IMR-90 (cell line): Measurements from ENCODE around the gene UNC50. TPM values are rescaled to one million over a fixed set of nuclear protein-coding genes. Genes with fewer than 3 reads are reported as not detected.

Source experiments
- ATAC-seq: fragments of 200-7000 bp; cut with Tn5 transposase; 2 replicates; pipeline ENCODE4 v1.9.1; 2020; ENCODE audit warnings: low read depth, mild to moderate bottlenecking, moderate library complexity
- BruUV-seq: library from RNA; stranded (reverse); fragments of 400-500 nt; replicated peaks from 2 replicates; lab custom pipeline; 2021; lab: Mats Ljungman, UMichigan
- CTCF ChIA-PET: fragments of 300-600 bp; formaldehyde crosslinking; extraction: SDS; loops from one replicate; lab custom pipeline; 2021; ENCODE audit warnings: antibody characterized with exemption; lab: Yijun Ruan, JAX
- POLR2A ChIA-PET: fragments of 300-600 bp; sonication (Branson Sonifier 250); formaldehyde crosslinking; loops from one replicate; lab custom pipeline; 2022; ENCODE audit warnings: antibody characterized with exemption; ENCODE audit not compliant: unreplicated experiment; lab: Charles Lee
- DNase-seq: peaks from one replicate; pipeline ENCODE4 v3.0.0; 2013
- H2AFZ ChIP-seq: replicated peaks from 2 replicates; pipeline ENCODE3; 2013; ENCODE audit warnings: low read length, mild to moderate bottlenecking; ENCODE audit not compliant: poor library complexity
- H2AK5ac ChIP-seq: 2 replicates; pipeline ENCODE4 v1.6.1; 2013; ENCODE audit warnings: low read depth, low read length, inconsistent platforms
- H2AK9ac ChIP-seq: replicated peaks from 2 replicates; pipeline ENCODE3; 2013; ENCODE audit warnings: mild to moderate bottlenecking, low read depth, low read length, moderate library complexity; ENCODE audit not compliant: poor library complexity
- H2BK120ac ChIP-seq: 2 replicates; pipeline ENCODE4 v1.6.1; 2013; ENCODE audit warnings: low read depth, low read length, inconsistent platforms
- H2BK15ac ChIP-seq: 3 replicates; pipeline ENCODE4 v1.6.1; 2013; ENCODE audit warnings: low read depth, low read length, inconsistent platforms
- H2BK20ac ChIP-seq: 2 replicates; pipeline ENCODE4 v1.6.1; 2013; ENCODE audit warnings: low read depth, mild to moderate bottlenecking, inconsistent platforms, low read length, moderate library complexity
- H2BK5ac ChIP-seq: 2 replicates; pipeline ENCODE4 v1.6.1; 2013; ENCODE audit warnings: mild to moderate bottlenecking, low read depth, low read length, inconsistent platforms; ENCODE audit not compliant: poor library complexity, severe bottlenecking
- H3K14ac ChIP-seq: replicated peaks from 2 replicates; pipeline ENCODE4 v1.6.1; 2013; ENCODE audit warnings: low read depth, low read length, inconsistent platforms
- H3K18ac ChIP-seq: 2 replicates; pipeline ENCODE4 v1.6.1; 2013; ENCODE audit warnings: low read depth, low read length, control low read depth
- H3K23ac ChIP-seq: 2 replicates; pipeline ENCODE4 v1.6.1; 2013; ENCODE audit warnings: low read depth, low read length, inconsistent platforms
- H3K27ac ChIP-seq: 2 replicates; pipeline ENCODE4 v1.5.1; 2013; ENCODE audit warnings: mild to moderate bottlenecking, control low read depth, low read length; ENCODE audit not compliant: insufficient read depth
- H3K27me3 ChIP-seq: 2 replicates; pipeline ENCODE4 v1.6.1; 2013; ENCODE audit warnings: low read length; ENCODE audit not compliant: control insufficient read depth, insufficient read depth
- H3K36me3 ChIP-seq: 2 replicates; pipeline ENCODE4 v1.6.1; 2013; ENCODE audit warnings: low read length, mixed read lengths; ENCODE audit not compliant: control insufficient read depth, insufficient read depth
- H3K4ac ChIP-seq: 2 replicates; pipeline ENCODE4 v1.6.1; 2013; ENCODE audit warnings: low read depth, low read length, inconsistent platforms
- H3K4me1 ChIP-seq: 2 replicates; pipeline ENCODE4 v1.6.1; 2013; ENCODE audit warnings: low read length, mixed read lengths; ENCODE audit not compliant: control insufficient read depth, insufficient read depth
- H3K4me2 ChIP-seq: 2 replicates; pipeline ENCODE4 v1.6.1; 2013; ENCODE audit warnings: low read depth, mild to moderate bottlenecking, control low read depth, low read length, moderate library complexity
- H3K4me3 ChIP-seq: 2 replicates; pipeline ENCODE4 v1.5.1; 2013; ENCODE audit warnings: low read depth, mild to moderate bottlenecking, control low read depth, low read length, moderate library complexity; ENCODE audit not compliant: insufficient read depth
- H3K56ac ChIP-seq: 2 replicates; pipeline ENCODE4 v1.6.1; 2013; ENCODE audit warnings: low read length, inconsistent platforms; ENCODE audit not compliant: insufficient read depth; ENCODE audit errors: extremely low read depth
- H3K79me1 ChIP-seq, 2 experiments: 2 replicates each; pipeline ENCODE4 v1.6.1; 2013; ENCODE audit warnings: low read length in 2 of 2, inconsistent platforms in 1 of 2, low read depth in 1 of 2
- H3K9ac ChIP-seq: 2 replicates; pipeline ENCODE4 v1.6.1; 2013; ENCODE audit warnings: low read depth, low read length, control low read depth
- H3K9me1 ChIP-seq: 2 replicates; pipeline ENCODE4 v1.6.1; 2013; ENCODE audit warnings: low read length, inconsistent platforms; ENCODE audit not compliant: insufficient read depth
- H3K9me3 ChIP-seq: 2 replicates; pipeline ENCODE4 v1.6.1; 2013; ENCODE audit warnings: low read length; ENCODE audit not compliant: control insufficient read depth, insufficient read depth
- H4K20me1 ChIP-seq: 2 replicates; pipeline ENCODE4 v1.6.1; 2013; ENCODE audit warnings: low read length, inconsistent platforms; ENCODE audit not compliant: insufficient read depth
- H4K5ac ChIP-seq: 2 replicates; pipeline ENCODE4 v1.6.1; 2013; ENCODE audit warnings: mild to moderate bottlenecking, low read depth, low read length, control low read depth
- H4K8ac ChIP-seq, 2 experiments: 2 replicates each; pipeline ENCODE4 v1.6.1; 2013; ENCODE audit warnings: low read depth in 2 of 2, low read length in 2 of 2, control low read depth in 1 of 2, inconsistent platforms in 1 of 2
- H4K91ac ChIP-seq: 2 replicates; pipeline ENCODE4 v1.6.1; 2013; ENCODE audit warnings: low read depth, low read length, inconsistent platforms; ENCODE audit not compliant: insufficient read depth
- CHD1 ChIP-seq: IDR thresholded peaks from 2 replicates; pipeline ENCODE4 v1.6.1; 2012; ENCODE audit warnings: low read depth, low read length, improper control_type of control experiment
- CTCF ChIP-seq: conservative IDR thresholded peaks from 2 replicates; pipeline ENCODE4 v1.5.1; 2012; ENCODE audit warnings: mild to moderate bottlenecking, low read depth, low read length, improper control_type of control experiment
- ELK1 ChIP-seq: fragments of 150-350 bp; IDR thresholded peaks from 2 replicates; pipeline ENCODE4 v1.6.1; 2016; ENCODE audit warnings: low read depth, mild to moderate bottlenecking, low read length, moderate library complexity, borderline replicate concordance
- MAFK ChIP-seq: IDR thresholded peaks from 2 replicates; pipeline ENCODE4 v1.6.1; 2012; ENCODE audit warnings: low read depth, low read length, improper control_type of control experiment
- POLR2A ChIP-seq: IDR thresholded peaks from 2 replicates; pipeline ENCODE4 v1.6.1; 2012; ENCODE audit warnings: mild to moderate bottlenecking, low read depth, low read length
- RAD21 ChIP-seq: IDR thresholded peaks from 2 replicates; pipeline ENCODE4 v1.6.1; 2012; ENCODE audit warnings: low read length, improper control_type of control experiment
- RCOR1 ChIP-seq: IDR thresholded peaks from 2 replicates; pipeline ENCODE4 v1.6.1; 2012; ENCODE audit warnings: mild to moderate bottlenecking, low read length, improper control_type of control experiment; ENCODE audit not compliant: insufficient replicate concordance
- SMC3 ChIP-seq: fragments of 150-350 bp; IDR thresholded peaks from 2 replicates; pipeline ENCODE4 v1.6.1; 2016; ENCODE audit warnings: low read depth, mild to moderate bottlenecking, antibody characterized with exemption, low read length, moderate library complexity
- WGBS, 2 experiments: methylation state at CpG; one replicate each; pipeline versions ENCODE4 v1.1.5 to v1.1.7; 2013; ENCODE audit warnings: missing lambda C conversion rate in 2 of 2; ENCODE audit not compliant: insufficient read length in 1 of 2; ENCODE audit errors: extremely low coverage in 2 of 2; 5-methylcytosine and 5-hydroxymethylcytosine counted together
- dilution Hi-C: fragments of 300-500 bp; cut with HindIII; formaldehyde crosslinking; loops from one replicate; pipeline ENCODE4 v1.14.3; 2018; ENCODE audit warnings: low sequenced_read_pairs; ENCODE audit not compliant: unreplicated experiment
- in situ Hi-C: fragments of 300-500 bp; cut with MboI; formaldehyde crosslinking; loops from 3 replicates; pipeline ENCODE4 v1.14.3; 2019; ENCODE audit warnings: low sequenced_read_pairs, inconsistent platforms, mixed read lengths
- intact Hi-C: fragments of 100-400 bp; cut with micrococcal nuclease; formaldehyde crosslinking; loops from 2 replicates; pipeline ENCODE4 v1.10.0; 2022
- polyA plus RNA-seq, 3 experiments: library from polyadenylated mRNA; depleted of rRNA; stranded (reverse); fragments of >200 nt; gene quantifications; 2 replicates each; pipeline ENCODE4 v1.2.3, GENCODE V29; 2012; ENCODE audit warnings: low replicate concordance in 1 of 3
- total RNA-seq: library from RNA; depleted of rRNA; stranded (reverse); fragments of >200 nt; gene quantifications from 2 replicates; pipeline ENCODE4 v1.2.3, GENCODE V29; 2012

The UNC50 gene
- total and polyA plus RNA-seq, 2 of the 4 experiments (the other 2 are of a cell fraction), result 18.3 to 34.1 TPM

DNA sequence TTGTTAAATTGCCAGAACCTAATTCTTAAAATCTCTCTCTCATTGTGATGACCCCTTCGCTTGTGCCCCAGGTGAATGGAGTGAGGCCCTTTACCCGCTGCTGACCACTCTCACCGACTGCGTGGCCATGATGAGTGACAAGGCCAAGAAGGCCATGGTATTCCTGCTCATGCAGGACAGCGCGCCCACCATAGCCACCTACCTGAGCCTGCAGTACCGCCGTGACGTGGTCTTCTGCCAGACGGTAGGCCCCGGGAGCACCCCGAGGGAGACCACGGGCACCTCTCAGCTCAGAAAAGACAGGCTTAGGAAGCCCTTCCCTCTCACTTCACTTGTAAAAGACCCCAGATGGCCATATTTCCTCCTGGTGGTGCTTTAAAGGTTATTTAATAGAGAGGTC lies 45.0 kb upstream of the UNC50 start:
- Histone ChIP-seq H3K56ac (no peak overlapping the region), H2AK5ac (no peak overlapping the region), H3K9me3 (no peaks in the 10 kb centered on the region), H2AFZ (no peak overlapping the region), H2BK120ac (no peak overlapping the region), H3K4me2 (no peak overlapping the region), H3K79me1 (peaks cover 0 to 4% of the 10 kb centered on the region in 2 experiments; a peak in 1 of 4 replicates), H2BK15ac (no peak overlapping the region), H3K27me3 (no peaks in the 10 kb centered on the region), H3K18ac (no peak overlapping the region), H4K5ac (no peak overlapping the region), H3K9me1 (peaks cover 13% of the 10 kb centered on the region), H2AK9ac (no peak overlapping the region), H2BK5ac (no peak overlapping the region), H3K9ac (no peak overlapping the region), H2BK20ac (no peak overlapping the region), H3K4ac (no peak overlapping the region), H3K4me1 (peaks cover 17% of the 10 kb centered on the region), H3K27ac (no peak overlapping the region), H3K23ac (no peak overlapping the region), H4K91ac (no peak overlapping the region), H3K36me3 (peaks cover 19% of the 10 kb centered on the region), H4K8ac (no peak overlapping the region), H3K14ac (no peak overlapping the region), H4K20me1 (peaks cover 5% of the 10 kb centered on the region; the same call in 1 of the 2 replicates), H3K4me3 (no peak overlapping the region)
- in situ Hi-C loops (no loop called here), dilution Hi-C loops (no loop called here), intact Hi-C loops (no loop called here)
- WGBS, 2 experiments, result no CpG with 5 or more reads among the region's 13 CpGs
- no peak for DNase-seq
- ChIA-PET POLR2A (no interaction called here), CTCF (interaction anchor here (0.5 kb wide), 1 partner anchor 22 kb away, joined by 6 read pairs; no protein-coding TSS in a partner anchor)
- TF ChIP-seq RAD21 (no peak), POLR2A (no peak), SMC3 (no peak), MAFK (no peak), ELK1 (no peak), CHD1 (no peak), CTCF (no peak), RCOR1 (no peak)
- ATAC-seq, result no peak
- BruUV-seq, result no TSS peak
